Femur (tissue), 1 donor: ENCODE results near the gene EDN2.

Experiments
- DNase-seq: peaks from one replicate; pipeline ENCODE4 v3.0.0-alpha.2; 2017

EDN2 gene

GRCh38 chr1:41497461-41498030 lies 13.1 kb upstream of the EDN2 start:
- DNase-seq = no peak

- DNase-seq = no peak
These were observed 12.6 kb upstream of the EDN2 start for GRCh38 chr1:41497056-41497440.

- DNase-seq = peak; percentile 90
These were observed 11.9 kb upstream of the EDN2 start for GRCh38 chr1:41496080-41497055.

GRCh38 chr1:41495210-41495948 lies 10.9 kb upstream of the EDN2 start:
- DNase-seq = no peak

GRCh38 chr1:41494351-41495209 lies 10.1 kb upstream of the EDN2 start:
- no peak for DNase-seq

- DNase-seq = no peak
These were observed 9.3 kb upstream of the EDN2 start for GRCh38 chr1:41493626-41494350.

- DNase-seq = no peak
These were observed 8.6 kb upstream of the EDN2 start for GRCh38 chr1:41493117-41493536.

- no peak for DNase-seq
These were observed 7.9 kb upstream of the EDN2 start for GRCh38 chr1:41492341-41492848.

- DNase-seq = no peak
These were observed 6.4 kb upstream of the EDN2 start for GRCh38 chr1:41490911-41491310.

GRCh38 chr1:41489561-41489960 lies 5.1 kb upstream of the EDN2 start:
- no peak for DNase-seq

GRCh38 chr1:41488040-41488951 lies 3.8 kb upstream of the EDN2 start:
- DNase-seq = no peak

GRCh38 chr1:41487126-41488039 lies 2.9 kb upstream of the EDN2 start:
- no peak for DNase-seq

GRCh38 chr1:41486371-41487125 lies 2.1 kb upstream of the EDN2 start:
- no peak for DNase-seq

- no peak for DNase-seq
These were observed 1.5 kb upstream of the EDN2 start for GRCh38 chr1:41486053-41486370.

GRCh38 chr1:41485605-41486004 lies 1.1 kb upstream of the EDN2 start:
- no peak for DNase-seq

- no peak for DNase-seq
These were observed 502 bp downstream of the EDN2 start for GRCh38 chr1:41483960-41484401.

- no peak for DNase-seq
These were observed 1.3 kb downstream of the EDN2 start for GRCh38 chr1:41483001-41483850.
